Measurements from ENCODE around the gene PTCSC3. TPM values are rescaled to one million over a fixed set of nuclear protein-coding genes. Genes with fewer than 3 reads are reported as not detected.

The PTCSC3 gene
- total RNA-seq, 1 experiment from 2014 or later: not detected

- no peak for DNase-seq (ENCODE audit: low spot score)
Observed at GRCh38 chr14:36085861-36086260, 90.7 kb downstream of the PTCSC3 start.

Other genes starting within 250 kb of the PTCSC3 start
- 8.6 and 13.4 TPM in 2 replicates for gene MBIP, start 143.9 kb upstream of the PTCSC3 start, total RNA-seq (2014; rRNA removed; shearing (Covaris generic))